Nephron progenitor cell (in vitro differentiated cells): Measurements from ENCODE around the gene PDE8A.

ENCODE experiments used
- DNase-seq: peaks from one replicate; pipeline ENCODE4 v3.0.0; 2021
- H3K27ac Mint-ChIP-seq: 2 replicates; pipeline ENCODE4 v1.8.0; 2021; ENCODE audit warnings: mild to moderate bottlenecking, moderate library complexity, mixed read lengths
- H3K27me3 Mint-ChIP-seq: 2 replicates; pipeline ENCODE4 v1.8.0; 2021; ENCODE audit warnings: mild to moderate bottlenecking, low read depth, mixed read lengths; ENCODE audit not compliant: poor library complexity
- H3K36me3 Mint-ChIP-seq: 2 replicates; pipeline ENCODE4 v1.8.0; 2021; ENCODE audit warnings: low read depth, mixed read lengths
- H3K4me1 Mint-ChIP-seq: 2 replicates; pipeline ENCODE4 v1.8.0; 2021; ENCODE audit warnings: mixed read lengths
- H3K4me3 Mint-ChIP-seq: 2 replicates; pipeline ENCODE4 v1.8.0; 2021; ENCODE audit warnings: mild to moderate bottlenecking, moderate library complexity, mixed read lengths
- H3K9me3 Mint-ChIP-seq: 2 replicates; pipeline ENCODE4 v1.8.0; 2021; ENCODE audit warnings: mild to moderate bottlenecking, moderate library complexity, mixed read lengths
- TF ChIP-seq, protein P1 (sequence below): fragments of 200-600 bp; sonication (generic); IDR thresholded peaks from 2 replicates; pipeline ENCODE4 v1.5.0; 2021; ENCODE audit warnings: antibody characterized with exemption

Gene PDE8A

GRCh38 chr15:85099195-85099803 is 117.6 kb downstream of the PDE8A start:
- Mint-ChIP-seq H3K27me3 (no peaks in the 10 kb centered on the region), H3K4me1 (no peaks in the 10 kb centered on the region), H3K27ac (no peak overlapping the region), H3K4me3 (no peak overlapping the region), H3K36me3 (no peaks in the 10 kb centered on the region), H3K9me3 (no peaks in the 10 kb centered on the region)
- no peak for DNase-seq
- TF ChIP-seq, protein P1, sequence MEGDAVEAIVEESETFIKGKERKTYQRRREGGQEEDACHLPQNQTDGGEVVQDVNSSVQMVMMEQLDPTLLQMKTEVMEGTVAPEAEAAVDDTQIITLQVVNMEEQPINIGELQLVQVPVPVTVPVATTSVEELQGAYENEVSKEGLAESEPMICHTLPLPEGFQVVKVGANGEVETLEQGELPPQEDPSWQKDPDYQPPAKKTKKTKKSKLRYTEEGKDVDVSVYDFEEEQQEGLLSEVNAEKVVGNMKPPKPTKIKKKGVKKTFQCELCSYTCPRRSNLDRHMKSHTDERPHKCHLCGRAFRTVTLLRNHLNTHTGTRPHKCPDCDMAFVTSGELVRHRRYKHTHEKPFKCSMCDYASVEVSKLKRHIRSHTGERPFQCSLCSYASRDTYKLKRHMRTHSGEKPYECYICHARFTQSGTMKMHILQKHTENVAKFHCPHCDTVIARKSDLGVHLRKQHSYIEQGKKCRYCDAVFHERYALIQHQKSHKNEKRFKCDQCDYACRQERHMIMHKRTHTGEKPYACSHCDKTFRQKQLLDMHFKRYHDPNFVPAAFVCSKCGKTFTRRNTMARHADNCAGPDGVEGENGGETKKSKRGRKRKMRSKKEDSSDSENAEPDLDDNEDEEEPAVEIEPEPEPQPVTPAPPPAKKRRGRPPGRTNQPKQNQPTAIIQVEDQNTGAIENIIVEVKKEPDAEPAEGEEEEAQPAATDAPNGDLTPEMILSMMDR = no peak

DNA sequence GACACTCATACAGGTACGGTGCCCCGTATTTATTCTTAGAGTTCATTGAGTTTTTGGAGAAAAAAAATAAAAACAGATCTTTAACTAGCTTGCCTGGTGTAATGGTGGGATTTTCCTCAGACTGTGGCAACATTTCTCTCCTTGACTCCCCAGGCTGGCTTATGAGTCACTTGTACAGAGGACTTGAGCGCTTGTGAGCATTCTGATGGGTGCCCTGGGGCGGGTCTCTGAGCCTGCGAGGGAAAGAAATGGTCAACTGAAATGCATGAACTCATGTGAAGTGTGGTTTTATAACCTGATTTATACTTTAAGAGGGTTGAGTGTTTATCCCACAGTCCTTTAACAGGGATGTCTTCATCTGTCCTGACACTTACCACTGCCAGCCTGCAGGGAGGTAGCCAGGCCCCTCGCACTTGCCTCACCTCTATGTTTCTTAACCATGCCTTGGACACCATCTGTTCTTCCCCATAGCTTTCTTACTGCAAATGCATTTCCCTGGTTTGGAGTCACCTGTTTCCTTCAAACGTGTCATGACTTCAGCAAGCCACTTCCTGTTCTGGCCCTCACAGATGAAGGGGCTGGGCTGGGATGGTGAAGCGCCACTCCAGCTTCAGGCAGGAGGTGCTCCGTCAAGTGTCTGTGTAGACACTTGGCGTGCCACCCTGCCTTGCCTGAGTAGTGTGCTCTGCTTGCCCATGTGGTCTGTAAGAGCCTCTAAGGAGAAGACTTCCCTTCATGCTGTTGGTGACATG is 118.7 kb downstream of the PDE8A start:
- DNase-seq = no peak
- Mint-ChIP-seq H3K36me3 (no peaks in the 10 kb centered on the region), H3K9me3 (no peaks in the 10 kb centered on the region), H3K4me1 (no peaks in the 10 kb centered on the region), H3K27ac (no peak overlapping the region), H3K27me3 (no peaks in the 10 kb centered on the region), H3K4me3 (no peak overlapping the region)
- TF ChIP-seq, protein P1 = no peak

- no peaks in the 10 kb centered on the region for H3K9me3 Mint-ChIP-seq
- no peak for DNase-seq
- H3K27ac Mint-ChIP-seq = no peak overlapping the region
- no peaks in the 10 kb centered on the region for H3K4me1 Mint-ChIP-seq
- no peaks in the 10 kb centered on the region for H3K36me3 Mint-ChIP-seq
- peaks cover 3% of the 10 kb centered on the region for H3K27me3 Mint-ChIP-seq
- H3K4me3 Mint-ChIP-seq = no peak overlapping the region
- TF ChIP-seq, protein P1 = no peak
Measured at GRCh38 chr15:85104584-85104983, 122.9 kb downstream of the PDE8A start.

- no peaks in the 10 kb centered on the region for H3K36me3 Mint-ChIP-seq
- no peak overlapping the region for H3K4me3 Mint-ChIP-seq
- no peak overlapping the region for H3K27ac Mint-ChIP-seq
- no peaks in the 10 kb centered on the region for H3K9me3 Mint-ChIP-seq
- TF ChIP-seq, protein P1 = no peak
- no peak for DNase-seq
- H3K27me3 Mint-ChIP-seq = peaks cover 3% of the 10 kb centered on the region
- no peaks in the 10 kb centered on the region for H3K4me1 Mint-ChIP-seq
Measured at GRCh38 chr15:85108136-85108535, 126.5 kb downstream of the PDE8A start.

DNA sequence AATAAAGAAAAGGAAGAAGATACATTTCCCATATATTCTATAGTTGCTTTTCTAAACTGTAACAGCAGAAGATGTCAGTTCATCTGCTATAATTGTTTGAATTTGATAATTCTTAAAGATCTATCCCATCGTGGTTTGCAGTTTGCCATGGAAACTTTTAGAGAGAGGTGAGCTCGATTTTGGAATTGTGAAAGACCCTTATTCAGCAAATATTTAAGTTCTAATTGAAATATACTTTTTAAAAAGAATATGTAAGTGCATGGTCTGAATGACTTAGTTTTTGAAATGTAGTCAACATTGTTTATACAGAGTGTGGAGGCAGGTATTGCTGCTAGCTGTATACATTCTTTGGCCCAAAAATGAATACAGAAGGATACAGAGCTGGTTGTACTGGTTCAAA is 127.7 kb downstream of the PDE8A start:
- H3K27ac Mint-ChIP-seq = no peak overlapping the region
- no peak overlapping the region for H3K4me3 Mint-ChIP-seq
- H3K4me1 Mint-ChIP-seq = no peaks in the 10 kb centered on the region
- peaks cover 3% of the 10 kb centered on the region for H3K27me3 Mint-ChIP-seq
- no peak for DNase-seq
- TF ChIP-seq, protein P1 = no peak
- no peaks in the 10 kb centered on the region for H3K36me3 Mint-ChIP-seq
- no peaks in the 10 kb centered on the region for H3K9me3 Mint-ChIP-seq

DNA sequence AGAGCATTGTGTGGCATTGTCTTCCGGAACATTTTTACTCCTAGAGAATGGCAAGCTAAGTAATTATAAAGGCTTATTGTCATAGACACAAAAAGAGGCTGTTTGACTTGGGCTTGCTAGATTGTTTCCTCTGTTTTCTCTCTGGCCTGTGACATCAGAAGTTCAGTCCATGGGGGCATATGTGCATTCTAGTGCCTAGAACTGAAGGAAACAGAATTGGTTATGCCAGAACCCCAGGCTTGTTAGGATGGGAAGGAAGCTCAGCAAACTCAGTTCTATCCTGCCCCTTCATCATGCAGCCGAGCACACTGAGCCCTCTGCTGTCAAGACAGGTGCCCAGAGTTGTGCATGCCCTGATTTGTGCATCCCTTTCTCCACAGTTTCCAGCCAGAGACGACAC is 131.3 kb downstream of the PDE8A start:
- TF ChIP-seq, protein P1 = no peak
- Mint-ChIP-seq H3K4me1 (no peaks in the 10 kb centered on the region), H3K36me3 (no peaks in the 10 kb centered on the region), H3K9me3 (no peaks in the 10 kb centered on the region), H3K4me3 (no peak overlapping the region), H3K27me3 (peaks cover 7% of the 10 kb centered on the region), H3K27ac (no peak overlapping the region)
- no peak for DNase-seq
